Measurements from ENCODE around the gene ZNF415. TPM values are rescaled to one million over a fixed set of nuclear protein-coding genes. Genes with fewer than 3 reads are reported as not detected.

The ZNF415 gene
- polyA plus RNA-seq, 1 experiment = 19.3 TPM

DNA sequence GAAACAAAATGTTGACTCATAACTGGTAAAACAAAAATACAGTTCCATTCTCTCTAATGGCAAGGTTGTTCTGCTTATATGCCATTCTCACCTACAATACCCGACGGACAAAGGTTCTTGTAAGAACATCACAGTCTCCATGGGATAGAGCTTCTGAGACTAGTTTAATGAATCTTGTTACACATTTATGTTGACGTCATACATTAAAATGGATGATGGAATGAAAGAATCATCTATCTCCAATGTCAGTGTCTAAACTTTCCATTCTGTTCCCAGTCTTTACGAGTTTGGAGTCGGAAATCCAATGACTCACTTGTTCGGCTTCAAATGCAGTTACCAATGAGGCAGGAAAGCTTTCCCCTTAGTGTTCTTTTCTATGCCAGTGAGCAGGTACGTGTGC lies 47.2 kb downstream of the ZNF415 start:
- Histone ChIP-seq H3K27ac (ENCODE audit: low read depth, low read length) (no peak overlapping the region), H3K27me3 (ENCODE audit: control insufficient read depth, insufficient read depth, low read length) (no peaks in the 10 kb centered on the region), H3K4me3 (ENCODE audit: low read depth, low read length) (no peak overlapping the region), H3K9me3 (ENCODE audit: control insufficient read depth, insufficient read depth, low read length) (peaks cover 5% of the 10 kb centered on the region)
- ChIA-PET CTCF (no interaction called here), POLR2A (no interaction called here)
- TF ChIP-seq, protein P1, sequence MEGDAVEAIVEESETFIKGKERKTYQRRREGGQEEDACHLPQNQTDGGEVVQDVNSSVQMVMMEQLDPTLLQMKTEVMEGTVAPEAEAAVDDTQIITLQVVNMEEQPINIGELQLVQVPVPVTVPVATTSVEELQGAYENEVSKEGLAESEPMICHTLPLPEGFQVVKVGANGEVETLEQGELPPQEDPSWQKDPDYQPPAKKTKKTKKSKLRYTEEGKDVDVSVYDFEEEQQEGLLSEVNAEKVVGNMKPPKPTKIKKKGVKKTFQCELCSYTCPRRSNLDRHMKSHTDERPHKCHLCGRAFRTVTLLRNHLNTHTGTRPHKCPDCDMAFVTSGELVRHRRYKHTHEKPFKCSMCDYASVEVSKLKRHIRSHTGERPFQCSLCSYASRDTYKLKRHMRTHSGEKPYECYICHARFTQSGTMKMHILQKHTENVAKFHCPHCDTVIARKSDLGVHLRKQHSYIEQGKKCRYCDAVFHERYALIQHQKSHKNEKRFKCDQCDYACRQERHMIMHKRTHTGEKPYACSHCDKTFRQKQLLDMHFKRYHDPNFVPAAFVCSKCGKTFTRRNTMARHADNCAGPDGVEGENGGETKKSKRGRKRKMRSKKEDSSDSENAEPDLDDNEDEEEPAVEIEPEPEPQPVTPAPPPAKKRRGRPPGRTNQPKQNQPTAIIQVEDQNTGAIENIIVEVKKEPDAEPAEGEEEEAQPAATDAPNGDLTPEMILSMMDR (IDR thresholded peaks at IDR 0.05; ENCODE audit: low read depth, low read length) = no peak
- no peak for DNase-seq (ENCODE audit: low read depth, low spot score)

GRCh38 chr19:53082929-53083328 lies 49.8 kb downstream of the ZNF415 start:
- ChIA-PET CTCF (no interaction called here), POLR2A (no interaction called here)
- no peak overlapping the region for H3K4me3 ChIP-seq (ENCODE audit: low read depth, low read length)
- peaks cover 7% of the 10 kb centered on the region for H3K9me3 ChIP-seq (ENCODE audit: control insufficient read depth, insufficient read depth, low read length)
- H3K27ac ChIP-seq (ENCODE audit: low read depth, low read length) = no peak overlapping the region
- H3K27me3 ChIP-seq (ENCODE audit: control insufficient read depth, insufficient read depth, low read length) = no peaks in the 10 kb centered on the region
- no peak for DNase-seq (ENCODE audit: low read depth, low spot score)
- TF ChIP-seq, protein P1 (IDR thresholded peaks at IDR 0.05; ENCODE audit: low read depth, low read length) = no peak

DNA sequence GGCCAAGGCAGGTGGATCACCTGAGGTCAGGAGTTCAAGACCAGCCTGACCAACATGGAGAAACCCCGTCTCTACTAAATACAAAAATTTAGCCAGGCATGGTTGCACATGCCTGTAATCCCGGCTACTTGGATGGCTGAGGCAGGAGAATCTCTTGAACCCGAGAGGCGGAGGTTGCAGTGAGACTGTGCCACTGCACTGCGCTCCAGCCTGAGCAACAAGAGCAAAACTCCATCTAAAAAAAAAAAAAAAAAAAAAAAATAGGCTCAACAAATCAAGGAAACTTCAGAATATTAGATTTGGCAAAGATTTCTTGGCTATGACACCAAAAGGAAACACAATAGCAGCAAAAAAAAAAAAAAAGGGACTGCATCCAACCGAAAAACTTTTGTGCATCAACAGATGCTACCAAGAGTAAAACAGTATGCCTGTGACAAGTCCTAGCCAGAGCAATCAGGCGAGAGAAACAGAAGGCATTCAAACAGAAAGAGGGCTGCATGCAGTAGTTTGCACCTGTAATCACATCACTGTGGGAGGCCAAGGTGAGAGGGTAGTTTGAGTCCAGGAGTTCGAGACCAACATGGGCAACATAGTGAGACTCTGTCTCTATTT lies 53.3 kb downstream of the ZNF415 start:
- Histone ChIP-seq H3K27ac (ENCODE audit: low read depth, low read length) (no peak overlapping the region), H3K27me3 (ENCODE audit: control insufficient read depth, insufficient read depth, low read length) (no peaks in the 10 kb centered on the region), H3K9me3 (ENCODE audit: control insufficient read depth, insufficient read depth, low read length) (peaks cover 19% of the 10 kb centered on the region), H3K4me3 (ENCODE audit: low read depth, low read length) (no peak overlapping the region)
- POLR2A ChIA-PET = no interaction called here
- TF ChIP-seq, protein P1 (IDR thresholded peaks at IDR 0.05; ENCODE audit: low read depth, low read length) = no peak
- DNase-seq (ENCODE audit: low read depth, low spot score) = no peak
- CTCF ChIA-PET = no interaction called here

DNA sequence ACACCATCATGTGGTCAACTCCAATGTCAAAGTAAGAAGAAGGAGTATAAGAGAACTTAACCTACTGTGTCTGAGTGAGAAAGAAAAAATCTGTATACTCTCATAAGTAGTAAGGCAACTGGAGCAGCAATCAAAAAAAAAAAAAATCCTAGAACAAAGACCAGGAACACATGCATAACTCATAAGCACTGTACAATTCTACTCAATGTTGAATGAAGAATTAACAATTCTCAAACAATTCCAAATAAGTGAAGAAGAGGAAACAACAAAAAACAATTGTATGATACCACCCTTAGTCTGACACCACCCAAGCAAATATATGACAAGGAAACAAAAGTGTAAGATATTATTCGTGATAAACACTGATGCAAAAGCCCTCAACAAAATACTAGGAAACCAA lies 54.0 kb downstream of the ZNF415 start:
- DNase-seq (ENCODE audit: low read depth, low spot score) = no peak
- no peak overlapping the region for H3K4me3 ChIP-seq (ENCODE audit: low read depth, low read length)
- TF ChIP-seq, protein P1 (IDR thresholded peaks at IDR 0.05; ENCODE audit: low read depth, low read length) = no peak
- ChIA-PET POLR2A (no interaction called here), CTCF (no interaction called here)
- H3K9me3 ChIP-seq (ENCODE audit: control insufficient read depth, insufficient read depth, low read length) = peaks cover 27% of the 10 kb centered on the region
- H3K27ac ChIP-seq (ENCODE audit: low read depth, low read length) = no peak overlapping the region
- no peaks in the 10 kb centered on the region for H3K27me3 ChIP-seq (ENCODE audit: control insufficient read depth, insufficient read depth, low read length)

GRCh38 chr19:53076984-53077383 lies 55.7 kb downstream of the ZNF415 start:
- POLR2A ChIA-PET = interaction anchor here (1.0 kb wide), 1 partner anchor 82 kb away, joined by 7 read pairs; the partner anchor contains the start of gene ZNF347
- no peak overlapping the region for H3K27ac ChIP-seq (ENCODE audit: low read depth, low read length)
- TF ChIP-seq, protein P1 (IDR thresholded peaks at IDR 0.05; ENCODE audit: low read depth, low read length) = peak; percentile 52
- H3K9me3 ChIP-seq (ENCODE audit: control insufficient read depth, insufficient read depth, low read length) = peaks cover 32% of the 10 kb centered on the region
- no peak for DNase-seq (ENCODE audit: low read depth, low spot score)
- no peak overlapping the region for H3K4me3 ChIP-seq (ENCODE audit: low read depth, low read length)
- CTCF ChIA-PET = interaction anchor here (0.6 to 1.4 kb wide), 4 partner anchors 10 to 69 kb away, joined by 3 to 4 read pairs (median 3); no protein-coding TSS in a partner anchor
- H3K27me3 ChIP-seq (ENCODE audit: control insufficient read depth, insufficient read depth, low read length) = no peaks in the 10 kb centered on the region
